Erythroblast (primary cell): Measurements from ENCODE around the gene SPOCK1.

ENCODE experiments used
- GATA1 ChIP-seq: IDR thresholded peaks from 2 replicates; pipeline ENCODE4 v1.6.1; 2011; ENCODE audit warnings: low read depth, mild to moderate bottlenecking, control low read depth, low read length, moderate library complexity
- POLR2A ChIP-seq: IDR thresholded peaks from 2 replicates; pipeline ENCODE4 v1.6.1; 2011; ENCODE audit warnings: mild to moderate bottlenecking, low read length

DNA sequence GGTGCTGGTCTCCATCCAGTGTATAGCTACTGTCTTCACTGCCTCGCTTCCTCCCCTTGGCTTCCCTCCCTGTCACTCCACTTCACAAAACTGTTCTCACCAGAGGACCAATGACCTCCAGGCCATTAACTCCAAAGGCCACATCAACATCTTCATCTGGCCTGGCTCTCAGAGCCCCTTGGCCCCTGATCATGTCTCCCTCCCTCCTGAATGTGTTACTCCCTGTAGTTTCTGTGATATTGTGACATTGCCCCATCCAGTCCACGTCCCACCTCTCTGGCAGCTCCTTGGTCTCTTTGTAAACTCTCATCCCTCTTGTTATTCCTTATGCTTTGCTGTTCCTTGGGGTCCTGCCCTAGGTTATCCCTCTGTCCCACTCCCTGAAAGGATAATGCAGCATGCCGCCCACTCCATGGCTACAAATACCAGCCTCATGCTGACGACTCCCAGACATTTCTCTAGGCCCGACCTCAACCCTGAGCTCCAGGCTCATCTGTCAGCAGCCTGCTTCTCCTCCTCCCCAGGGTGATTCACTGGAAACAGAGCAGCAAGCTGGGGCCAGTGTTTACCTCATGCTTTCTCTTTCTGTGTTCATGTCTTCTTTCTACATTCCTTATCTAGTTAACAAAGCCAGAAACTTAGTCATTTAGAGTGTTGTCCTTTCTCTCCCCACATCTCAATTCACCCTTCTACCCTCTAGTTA lies 312.2 kb downstream of the SPOCK1 start:
- TF ChIP-seq POLR2A, result no peak
- no peak for TF ChIP-seq GATA1
